HuH-7.5 (cell line): ENCODE data around the gene HTR1B.
A peak's percentile ranks its signal among the peaks of the same experiment; 100 is the strongest.

Experiments
- DNase-seq: peaks from one replicate; pipeline ENCODE4 v3.0.0; 2011; ENCODE audit warnings: low spot score

HTR1B gene, protein sequence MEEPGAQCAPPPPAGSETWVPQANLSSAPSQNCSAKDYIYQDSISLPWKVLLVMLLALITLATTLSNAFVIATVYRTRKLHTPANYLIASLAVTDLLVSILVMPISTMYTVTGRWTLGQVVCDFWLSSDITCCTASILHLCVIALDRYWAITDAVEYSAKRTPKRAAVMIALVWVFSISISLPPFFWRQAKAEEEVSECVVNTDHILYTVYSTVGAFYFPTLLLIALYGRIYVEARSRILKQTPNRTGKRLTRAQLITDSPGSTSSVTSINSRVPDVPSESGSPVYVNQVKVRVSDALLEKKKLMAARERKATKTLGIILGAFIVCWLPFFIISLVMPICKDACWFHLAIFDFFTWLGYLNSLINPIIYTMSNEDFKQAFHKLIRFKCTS

DNA sequence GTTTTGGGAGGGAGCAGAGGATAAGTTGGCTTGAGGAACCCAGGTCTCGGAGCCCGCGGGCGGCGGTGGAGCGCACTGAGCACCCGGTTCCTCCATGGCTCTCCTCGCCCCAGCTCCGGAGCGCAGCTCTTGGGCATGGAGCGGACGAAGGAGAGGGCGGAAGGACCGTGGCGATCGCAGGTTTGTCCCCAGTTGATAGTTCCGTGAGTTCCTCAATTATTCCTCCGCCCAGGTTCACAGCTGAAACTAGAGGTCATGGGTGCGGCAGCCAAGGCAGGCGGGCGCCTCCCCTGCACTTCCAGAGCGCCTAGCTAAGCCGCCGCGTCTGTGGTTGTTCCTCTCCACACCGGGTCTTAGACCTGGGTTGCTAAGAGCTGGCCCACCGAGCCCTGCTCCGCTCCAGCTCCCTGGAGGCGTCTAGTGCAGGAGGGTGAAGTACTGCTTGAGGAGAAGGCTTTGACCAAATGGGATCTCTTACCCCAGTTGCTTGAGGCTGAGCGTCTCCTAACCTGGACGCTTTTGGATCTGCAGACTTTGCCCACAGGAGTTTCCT lies at the start of gene HTR1B:
Gene HTR1B, minus strand, starts transcription at position 184 of the 553 bp plus-strand sequence. Its CDS starts 88 bp downstream, at position 96.
- no peak for DNase-seq

- DNase-seq: no peak
These were observed 49.3 kb upstream of the HTR1B start for GRCh38 chr6:77512554-77512953.

DNA sequence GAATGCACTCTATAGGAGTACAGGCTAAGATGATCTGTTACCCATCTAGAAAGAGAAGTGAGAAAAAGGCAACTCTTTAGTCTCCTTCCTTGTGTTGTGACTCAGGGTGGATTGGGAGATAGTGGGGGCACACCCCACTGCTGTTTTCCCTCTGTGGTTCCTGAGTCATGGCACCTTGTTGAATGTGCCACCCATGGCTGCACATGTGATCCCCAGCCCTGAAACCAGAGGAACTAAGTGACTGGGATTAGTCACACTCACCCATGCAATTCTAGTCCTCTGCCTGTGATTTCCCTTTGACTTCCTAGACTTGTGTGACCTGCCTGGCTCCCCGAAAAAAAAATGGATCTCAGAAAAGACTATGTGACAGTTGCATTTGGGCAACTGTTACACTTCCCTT lies 48.6 kb upstream of the HTR1B start:
- no peak for DNase-seq

DNA sequence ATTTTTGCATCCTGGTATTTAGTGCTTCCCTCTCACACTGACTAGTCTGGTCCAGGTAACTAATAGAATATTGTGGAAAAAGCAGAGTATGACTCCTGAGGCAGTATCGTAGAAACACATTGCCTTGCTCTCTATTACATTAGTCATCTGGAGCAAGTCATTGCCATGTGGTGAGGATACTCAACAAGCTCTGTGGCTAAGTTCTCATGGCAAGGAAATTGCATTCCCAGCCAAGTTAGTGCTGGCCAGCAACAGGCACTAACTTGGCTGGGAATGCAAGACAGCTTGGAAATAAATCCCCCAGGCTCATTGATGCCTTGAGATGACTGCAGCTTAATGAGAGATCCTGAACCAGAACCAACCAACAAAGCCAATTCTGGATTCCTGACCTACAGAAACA lies 39.7 kb upstream of the HTR1B start:
- DNase-seq: no peak

- no peak for DNase-seq
These were observed 29.2 kb upstream of the HTR1B start for GRCh38 chr6:77492530-77492929.

DNA sequence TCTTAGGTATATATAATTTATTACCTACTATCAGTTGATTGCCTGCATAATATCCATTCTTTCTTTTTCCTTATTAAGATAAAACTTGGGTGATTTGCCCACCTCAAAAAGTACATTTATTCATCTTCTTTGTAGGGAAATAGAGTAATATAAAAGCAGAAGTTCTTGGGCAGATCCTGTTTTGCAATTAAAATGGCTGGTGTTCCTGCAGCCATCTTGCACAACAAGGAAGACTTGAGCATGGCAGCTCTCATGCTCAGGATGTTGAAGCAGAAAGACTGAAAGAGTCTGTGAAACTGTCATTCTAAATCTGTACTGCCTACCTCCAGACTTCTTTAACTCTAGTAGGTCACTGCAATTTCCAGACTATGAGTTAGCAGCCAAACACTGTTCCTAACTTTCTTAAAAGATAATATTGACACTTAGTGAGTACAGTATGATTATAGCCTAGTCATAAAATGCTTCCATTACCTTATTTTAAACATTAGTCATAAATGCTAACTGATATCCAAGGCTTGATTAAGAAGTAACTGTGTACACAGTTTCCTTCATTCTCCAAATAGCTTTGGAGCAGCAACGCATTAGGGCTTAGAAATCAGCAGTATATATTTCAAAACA lies 24.6 kb upstream of the HTR1B start:
- no peak for DNase-seq

DNA sequence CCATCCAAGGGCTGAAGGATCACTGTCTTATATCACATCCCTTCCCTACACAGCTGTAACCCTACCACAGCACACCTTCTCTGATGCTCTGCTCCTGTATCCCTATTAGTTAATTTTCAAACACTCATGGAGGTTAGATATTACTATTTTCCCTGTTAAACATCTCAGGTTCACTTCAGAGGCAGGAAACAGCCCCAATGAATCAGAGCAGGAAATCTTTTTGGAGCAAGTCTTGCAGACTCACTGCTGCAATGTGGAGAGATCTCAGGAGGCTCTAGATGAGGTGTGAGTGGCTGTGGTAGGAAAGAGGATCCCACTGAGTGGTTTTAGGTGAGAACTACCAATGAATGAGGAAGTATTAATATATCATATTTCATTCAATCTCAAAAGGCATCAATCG lies 19.7 kb upstream of the HTR1B start:
- DNase-seq: no peak

- no peak for DNase-seq
These were observed 11.7 kb upstream of the HTR1B start for GRCh38 chr6:77474973-77475372.

DNA sequence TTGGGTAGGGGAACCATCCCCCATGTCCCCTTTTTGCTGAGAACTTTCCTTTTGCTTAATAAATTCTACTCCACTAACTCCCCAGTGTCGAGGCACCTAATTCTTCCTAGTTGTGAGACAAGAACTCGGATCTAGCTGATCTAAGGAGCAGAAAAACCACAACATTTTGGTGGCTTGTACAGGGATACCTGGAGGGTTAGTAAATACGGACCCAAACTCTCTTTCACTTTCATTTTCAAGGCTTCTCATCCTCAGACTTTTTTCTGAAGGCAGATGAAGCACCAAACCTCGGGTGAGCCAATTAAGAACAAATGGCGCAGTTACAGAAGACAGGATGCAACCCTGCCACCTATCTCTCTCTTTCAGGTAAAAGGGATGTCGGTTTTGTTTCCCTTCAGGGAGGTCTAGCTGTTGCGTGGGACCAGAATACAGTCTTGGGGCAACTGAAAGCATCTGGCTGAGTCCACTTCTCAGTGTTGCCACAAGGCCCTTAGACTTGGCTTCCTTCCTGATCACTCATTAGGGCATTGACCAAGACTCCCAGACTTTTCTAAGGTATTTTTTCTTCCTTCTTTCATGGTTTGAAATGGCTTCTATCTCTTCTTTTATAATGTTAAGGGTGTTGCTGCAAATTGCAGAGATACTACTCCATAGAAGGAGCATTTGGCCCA lies 11.1 kb upstream of the HTR1B start:
- DNase-seq: no peak

DNA sequence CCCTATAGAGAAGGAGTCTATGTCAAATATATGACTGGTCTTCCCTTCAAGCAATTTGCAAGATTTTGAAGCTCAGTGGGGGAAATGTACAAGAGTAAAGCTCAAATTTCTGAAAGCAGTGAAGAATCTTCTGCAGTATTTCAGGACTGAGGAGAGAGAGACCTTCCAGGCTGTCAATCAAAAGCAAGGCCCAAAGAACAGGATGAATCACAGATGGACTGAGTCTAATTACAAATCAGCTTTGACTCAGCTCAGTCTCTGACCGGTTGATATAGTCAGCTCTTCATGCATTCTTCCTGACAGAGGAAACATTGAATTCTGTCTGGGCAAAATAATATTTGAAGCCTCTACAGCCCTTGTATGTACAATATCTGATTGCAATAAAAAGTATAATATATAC lies 7.7 kb upstream of the HTR1B start:
- DNase-seq: no peak

DNA sequence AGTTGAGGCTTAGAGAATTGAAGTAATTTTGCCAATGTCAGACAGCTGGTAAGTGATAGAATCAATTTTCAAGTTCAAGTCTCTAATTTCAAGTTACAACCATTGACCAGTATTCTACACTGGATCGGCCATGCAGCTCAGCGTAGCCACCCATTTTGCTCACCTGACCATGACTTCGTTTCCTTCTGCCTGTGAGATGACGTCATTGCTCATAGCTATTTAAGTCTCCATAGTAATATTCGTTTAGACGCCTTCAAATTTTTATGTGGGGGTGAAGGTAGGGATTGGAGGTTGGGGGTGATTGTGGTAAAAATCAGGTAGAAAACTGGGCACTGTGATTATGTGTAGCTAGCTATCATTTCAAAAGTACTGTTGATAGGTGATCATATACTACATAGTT lies 5.6 kb upstream of the HTR1B start:
- DNase-seq: no peak

DNA sequence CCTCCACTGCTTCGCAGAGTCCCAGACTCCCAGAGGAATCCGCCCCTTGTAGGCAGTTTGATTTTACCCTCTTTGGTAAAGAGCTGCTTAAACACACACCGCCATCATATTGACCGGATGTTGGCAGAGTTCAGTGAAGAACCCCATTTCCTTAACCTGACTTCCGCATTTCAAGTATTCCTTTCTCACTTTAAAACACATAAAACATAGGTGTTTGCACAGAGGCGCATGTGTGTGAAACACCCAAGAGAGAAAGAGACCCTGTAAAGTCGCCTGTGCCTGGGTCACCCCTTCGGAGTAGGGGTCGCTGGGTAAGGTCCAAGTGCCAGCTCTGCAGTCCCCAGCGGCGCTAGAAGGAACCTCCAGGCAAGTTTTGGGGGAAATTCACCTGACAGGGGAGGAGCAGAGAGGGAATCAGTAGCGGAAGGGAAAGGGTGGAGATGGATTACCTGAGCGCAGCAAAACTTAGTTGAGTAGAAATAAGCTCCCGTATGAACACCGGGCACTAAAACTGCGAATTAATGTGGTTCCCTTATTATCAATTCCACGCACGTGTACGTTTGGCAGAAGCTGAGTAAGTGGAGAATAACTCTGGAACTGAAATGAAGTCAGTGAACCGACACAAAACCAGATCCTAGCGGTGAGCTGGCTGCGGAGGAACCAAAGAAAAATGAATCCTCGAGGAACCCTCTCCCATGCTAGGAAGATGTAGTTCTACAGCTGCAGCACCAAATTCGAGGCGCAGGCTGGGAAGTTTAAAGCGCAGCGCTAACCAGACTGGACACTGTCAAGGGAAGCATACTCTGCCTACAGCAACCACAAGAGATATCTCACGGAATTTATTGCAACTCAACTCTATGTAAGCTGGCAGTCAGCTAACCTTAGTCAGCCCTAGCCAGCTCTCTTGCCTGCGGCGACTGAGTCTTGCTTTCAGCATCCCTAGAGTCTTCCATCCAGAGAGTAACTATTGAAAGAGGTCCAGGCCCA lies 3.5 kb upstream of the HTR1B start:
- no peak for DNase-seq

GRCh38 chr6:77466055-77466450 lies 2.8 kb upstream of the HTR1B start:
- peak; percentile 64 for DNase-seq

GRCh38 chr6:77464495-77464867 lies 1.2 kb upstream of the HTR1B start:
- DNase-seq: no peak

- DNase-seq: no peak
These were observed 687 bp upstream of the HTR1B start for GRCh38 chr6:77463861-77464494.

- peak; percentile 30 for DNase-seq
These were observed 658 bp downstream of the HTR1B start for GRCh38 chr6:77462359-77463307.

DNA sequence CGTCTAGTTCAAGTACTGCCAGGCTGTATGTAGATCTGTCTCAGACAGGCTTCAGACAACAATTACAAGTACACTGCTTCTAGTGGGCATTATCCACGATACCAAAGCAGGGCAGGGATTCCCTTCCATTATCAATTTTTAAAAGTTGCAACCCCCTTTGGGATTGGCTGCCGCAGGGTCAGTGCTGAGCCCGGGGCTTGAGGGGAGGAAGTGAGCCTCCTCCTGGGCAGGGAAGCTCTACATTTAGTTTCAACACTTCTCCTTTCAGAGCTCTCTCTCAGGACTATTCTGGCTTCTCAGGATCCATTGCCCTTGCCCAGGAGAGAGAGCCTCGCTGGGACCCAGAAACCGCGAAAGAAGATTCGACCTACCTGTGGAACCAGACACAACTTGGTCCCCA lies 1.5 kb downstream of the HTR1B start:
- DNase-seq: no peak

GRCh38 chr6:77458421-77458820 lies 4.9 kb downstream of the HTR1B start:
- DNase-seq: no peak

- DNase-seq: peak; percentile 66
These were observed 5.5 kb downstream of the HTR1B start for GRCh38 chr6:77457720-77458349.
